Upper lobe of left lung (tissue), 4 donors: Measurements from ENCODE around the gene PRIMPOL.

Experiments used
- CTCF ChIP-seq, 6 experiments: fragments of 450-650 bp in 4 of 6; fragments of 200-600 bp in 2 of 6; sonication (generic) in 2 of 6; IDR thresholded peaks; one replicate each; pipeline ENCODE4 v1.5.1; 2016 to 2019; ENCODE audit warnings: antibody characterized with exemption in 6 of 6
- POLR2A ChIP-seq, 4 donors: fragments of 450-650 bp; IDR thresholded peaks; one replicate each; pipeline ENCODE4 v1.5.1; 2016 to 2017; ENCODE audit warnings: antibody characterized with exemption in 4 of 4, mild to moderate bottlenecking in 2 of 4

DNA sequence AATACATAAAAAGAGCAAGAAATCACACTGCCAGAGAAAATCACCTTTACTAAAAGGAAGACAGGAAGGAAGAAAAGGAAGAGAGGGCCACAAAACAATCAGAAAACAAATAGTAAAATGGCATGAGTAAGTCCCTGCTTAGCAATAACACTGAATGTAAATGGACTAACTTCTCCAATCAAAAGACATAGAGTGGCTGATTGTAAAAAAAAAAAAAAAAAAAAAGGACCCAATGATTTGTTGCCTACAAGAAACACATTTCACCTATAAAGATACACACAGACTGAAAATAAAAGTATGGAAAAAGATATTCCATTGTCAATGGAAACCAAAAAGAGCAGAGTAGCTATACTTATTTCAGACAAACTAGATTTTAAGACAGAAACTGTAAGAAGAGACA is 71.7 kb downstream of the PRIMPOL start:
- no peak for TF ChIP-seq POLR2A (IDR thresholded peaks at IDR 0.05)
- no peak for TF ChIP-seq CTCF (IDR thresholded peaks at IDR 0.05)
